Mesendoderm (in vitro differentiated cells): Measurements from ENCODE around the gene MACIR.

Experiments
- DNase-seq: peaks from one replicate; pipeline ENCODE4 v3.0.0; 2013
- H2AK5ac ChIP-seq: 2 replicates; pipeline ENCODE4 v1.6.1; 2013; ENCODE audit warnings: low read length, inconsistent platforms
- H2BK120ac ChIP-seq: 2 replicates; pipeline ENCODE4 v1.6.1; 2013; ENCODE audit warnings: low read depth, mild to moderate bottlenecking, low read length, moderate library complexity, mixed read lengths
- H2BK15ac ChIP-seq: replicated peaks from 2 replicates; pipeline ENCODE4 v1.6.1; 2013; ENCODE audit warnings: low read depth, mild to moderate bottlenecking, moderate library complexity
- H2BK5ac ChIP-seq: 2 replicates; pipeline ENCODE4 v1.6.1; 2013; ENCODE audit warnings: low read length, inconsistent platforms
- H3K18ac ChIP-seq: 2 replicates; pipeline ENCODE4 v1.6.1; 2013; ENCODE audit warnings: mild to moderate bottlenecking, low read length, mixed read lengths
- H3K23ac ChIP-seq: one replicate; pipeline ENCODE4 v1.6.1; 2013; ENCODE audit warnings: low read length
- H3K27ac ChIP-seq: 2 replicates; pipeline ENCODE4 v1.5.1; 2013; ENCODE audit warnings: low read depth, mild to moderate bottlenecking, inconsistent platforms, low read length, moderate library complexity
- H3K27me3 ChIP-seq: 2 replicates; pipeline ENCODE4 v1.6.1; 2013; ENCODE audit warnings: low read length, control low read depth, mild to moderate bottlenecking, inconsistent platforms; ENCODE audit not compliant: insufficient read depth, poor library complexity
- H3K36me3 ChIP-seq: 2 replicates; pipeline ENCODE4 v1.6.1; 2013; ENCODE audit warnings: low read length, inconsistent platforms; ENCODE audit not compliant: control insufficient read depth, insufficient read depth
- H3K4ac ChIP-seq: one replicate; pipeline ENCODE4 v1.6.1; 2013; ENCODE audit warnings: low read depth, mild to moderate bottlenecking, low read length, moderate library complexity
- H3K4me1 ChIP-seq: 2 replicates; pipeline ENCODE4 v1.6.1; 2013; ENCODE audit warnings: low read depth, low read length, inconsistent platforms; ENCODE audit not compliant: control insufficient read depth
- H3K4me2 ChIP-seq: 2 replicates; pipeline ENCODE4 v1.6.1; 2013; ENCODE audit warnings: low read length
- H3K4me3 ChIP-seq: 2 replicates; pipeline ENCODE4 v1.5.1; 2013; ENCODE audit warnings: mild to moderate bottlenecking, low read length
- H3K56ac ChIP-seq: one replicate; pipeline ENCODE4 v1.6.1; 2013; ENCODE audit warnings: low read length
- H3K79me1 ChIP-seq: 2 replicates; pipeline ENCODE4 v1.6.1; 2013; ENCODE audit warnings: low read length, inconsistent platforms
- H3K79me2 ChIP-seq: 2 replicates; pipeline ENCODE4 v1.6.1; 2013; ENCODE audit warnings: mild to moderate bottlenecking, low read length; ENCODE audit not compliant: control insufficient read depth, insufficient read depth
- H3K9ac ChIP-seq: 2 replicates; pipeline ENCODE4 v1.6.1; 2013; ENCODE audit warnings: low read length, inconsistent platforms
- H4K5ac ChIP-seq: one replicate; pipeline ENCODE4 v1.6.1; 2013; ENCODE audit warnings: low read length
- H4K8ac ChIP-seq: one replicate; pipeline ENCODE4 v1.6.1; 2013; ENCODE audit warnings: low read depth, mild to moderate bottlenecking, control low read depth, low read length, moderate library complexity
- WGBS: extraction: QIAGEN DNeasy Blood & Tissue Kit; methylation state at CpG from one replicate; pipeline ENCODE4 v1.1.7; 2013; ENCODE audit warnings: low lambda C conversion rate, missing lambda C conversion rate; ENCODE audit not compliant: insufficient coverage; ENCODE audit errors: extremely low coverage; 5-methylcytosine and 5-hydroxymethylcytosine counted together

Gene MACIR

GRCh38 chr5:103224118-103224893 is 34.3 kb upstream of the MACIR start:
- no peak overlapping the region for H3K4ac ChIP-seq
- no peak overlapping the region for H2BK5ac ChIP-seq
- H4K8ac ChIP-seq, result no peak overlapping the region
- no peaks in the 10 kb centered on the region for H3K79me1 ChIP-seq
- DNase-seq, result peak; percentile 90
- no peak overlapping the region for H2BK15ac ChIP-seq
- H3K27me3 ChIP-seq, result no peaks in the 10 kb centered on the region
- peaks cover 2% of the 10 kb centered on the region for H3K4me1 ChIP-seq
- no peaks in the 10 kb centered on the region for H3K79me2 ChIP-seq
- peak overlapping the region; percentile 47 for H3K9ac ChIP-seq
- H2AK5ac ChIP-seq, result no peak overlapping the region
- WGBS, result no CpG with 5 or more reads among the region's 11 CpGs
- no peak overlapping the region for H3K23ac ChIP-seq
- peak overlapping the region; percentile 38 for H3K4me2 ChIP-seq
- H3K27ac ChIP-seq, result no peak overlapping the region
- no peak overlapping the region for H3K4me3 ChIP-seq
- no peak overlapping the region for H4K5ac ChIP-seq
- no peak overlapping the region for H3K18ac ChIP-seq
- H3K56ac ChIP-seq, result peak overlapping the region; percentile 76
- H3K36me3 ChIP-seq, result no peaks in the 10 kb centered on the region
- H2BK120ac ChIP-seq, result no peak overlapping the region

- Histone ChIP-seq H3K4me1 (peaks cover 2% of the 10 kb centered on the region), H2BK5ac (no peak overlapping the region), H3K23ac (no peak overlapping the region), H3K27me3 (no peaks in the 10 kb centered on the region), H3K4ac (no peak overlapping the region), H3K79me1 (no peaks in the 10 kb centered on the region), H2AK5ac (no peak overlapping the region), H3K9ac (no peak overlapping the region), H3K4me2 (no peak overlapping the region), H4K8ac (no peak overlapping the region), H3K79me2 (no peaks in the 10 kb centered on the region), H3K27ac (no peak overlapping the region), H4K5ac (no peak overlapping the region), H3K56ac (no peak overlapping the region), H2BK120ac (no peak overlapping the region), H3K36me3 (no peaks in the 10 kb centered on the region), H3K4me3 (no peak overlapping the region), H2BK15ac (no peak overlapping the region), H3K18ac (no peak overlapping the region)
- WGBS, result no CpG with 5 or more reads among the region's 5 CpGs
- DNase-seq, result no peak
Observed at GRCh38 chr5:103224894-103225246, 33.7 kb upstream of the MACIR start.

- Histone ChIP-seq H2BK5ac (no peak overlapping the region), H3K27me3 (no peaks in the 10 kb centered on the region), H3K27ac (no peak overlapping the region), H3K79me1 (no peaks in the 10 kb centered on the region), H2BK15ac (no peak overlapping the region), H4K8ac (no peak overlapping the region), H2BK120ac (no peak overlapping the region), H3K9ac (no peak overlapping the region), H2AK5ac (no peak overlapping the region), H3K4ac (no peak overlapping the region), H3K36me3 (no peaks in the 10 kb centered on the region), H3K79me2 (no peaks in the 10 kb centered on the region), H3K56ac (no peak overlapping the region), H3K23ac (no peak overlapping the region), H3K4me1 (peaks cover 2% of the 10 kb centered on the region), H3K18ac (no peak overlapping the region), H4K5ac (no peak overlapping the region), H3K4me2 (no peak overlapping the region), H3K4me3 (no peak overlapping the region)
- WGBS, result no CpG with 5 or more reads among the region's 5 CpGs
- no peak for DNase-seq
Observed at GRCh38 chr5:103228061-103228460, 30.5 kb upstream of the MACIR start.

GRCh38 chr5:103228588-103228987 is 30.0 kb upstream of the MACIR start:
- no peak overlapping the region for H3K23ac ChIP-seq
- no peaks in the 10 kb centered on the region for H3K36me3 ChIP-seq
- H2BK5ac ChIP-seq, result no peak overlapping the region
- H4K5ac ChIP-seq, result no peak overlapping the region
- H2BK120ac ChIP-seq, result no peak overlapping the region
- H3K9ac ChIP-seq, result no peak overlapping the region
- H4K8ac ChIP-seq, result no peak overlapping the region
- no peak overlapping the region for H3K56ac ChIP-seq
- no peak overlapping the region for H3K18ac ChIP-seq
- no peak overlapping the region for H2BK15ac ChIP-seq
- H3K79me2 ChIP-seq, result no peaks in the 10 kb centered on the region
- peaks cover 2% of the 10 kb centered on the region for H3K4me1 ChIP-seq
- DNase-seq, result no peak
- no peak overlapping the region for H3K4me2 ChIP-seq
- H3K27me3 ChIP-seq, result no peaks in the 10 kb centered on the region
- H3K27ac ChIP-seq, result no peak overlapping the region
- no peak overlapping the region for H2AK5ac ChIP-seq
- no peak overlapping the region for H3K4ac ChIP-seq
- H3K79me1 ChIP-seq, result no peaks in the 10 kb centered on the region
- H3K4me3 ChIP-seq, result no peak overlapping the region
- no CpG with 5 or more reads among the region's 1 CpG for WGBS

- Histone ChIP-seq H3K4ac (no peak overlapping the region), H2BK5ac (no peak overlapping the region), H3K79me2 (no peaks in the 10 kb centered on the region), H3K4me3 (no peak overlapping the region), H3K18ac (no peak overlapping the region), H2BK15ac (no peak overlapping the region), H3K36me3 (no peaks in the 10 kb centered on the region), H2AK5ac (no peak overlapping the region), H3K79me1 (no peaks in the 10 kb centered on the region), H3K4me1 (no peaks in the 10 kb centered on the region), H2BK120ac (no peak overlapping the region), H3K27ac (no peak overlapping the region), H3K27me3 (no peaks in the 10 kb centered on the region), H3K4me2 (no peak overlapping the region), H3K9ac (no peak overlapping the region), H4K5ac (no peak overlapping the region), H3K23ac (no peak overlapping the region), H4K8ac (no peak overlapping the region), H3K56ac (no peak overlapping the region)
- DNase-seq, result peak; percentile 37
- 100% methylated on average over 1 of the region's 7 CpGs for WGBS
Observed at GRCh38 chr5:103232393-103232999, 26.1 kb upstream of the MACIR start.
